IMR-90 (cell line): ENCODE data around the gene RNF212. TPM values are rescaled to one million over a fixed set of nuclear protein-coding genes. Genes with fewer than 3 reads are reported as not detected.

Experiments
- ATAC-seq: fragments of 200-7000 bp; cut with Tn5 transposase; 2 replicates; pipeline ENCODE4 v1.9.1; 2020; ENCODE audit warnings: low read depth, mild to moderate bottlenecking, moderate library complexity
- BruUV-seq: library from RNA; stranded (reverse); fragments of 400-500 nt; replicated peaks from 2 replicates; lab custom pipeline; 2021; lab: Mats Ljungman, UMichigan
- CTCF ChIA-PET: fragments of 300-600 bp; formaldehyde crosslinking; extraction: SDS; loops from one replicate; lab custom pipeline; 2021; ENCODE audit warnings: antibody characterized with exemption; lab: Yijun Ruan, JAX
- POLR2A ChIA-PET: fragments of 300-600 bp; sonication (Branson Sonifier 250); formaldehyde crosslinking; loops from one replicate; lab custom pipeline; 2022; ENCODE audit warnings: antibody characterized with exemption; ENCODE audit not compliant: unreplicated experiment; lab: Charles Lee
- DNase-seq: peaks from one replicate; pipeline ENCODE4 v3.0.0; 2013
- H2AFZ ChIP-seq: replicated peaks from 2 replicates; pipeline ENCODE3; 2013; ENCODE audit warnings: low read length, mild to moderate bottlenecking; ENCODE audit not compliant: poor library complexity
- H2AK5ac ChIP-seq: 2 replicates; pipeline ENCODE4 v1.6.1; 2013; ENCODE audit warnings: low read depth, low read length, inconsistent platforms
- H2AK9ac ChIP-seq: replicated peaks from 2 replicates; pipeline ENCODE3; 2013; ENCODE audit warnings: mild to moderate bottlenecking, low read depth, low read length, moderate library complexity; ENCODE audit not compliant: poor library complexity
- H2BK120ac ChIP-seq: 2 replicates; pipeline ENCODE4 v1.6.1; 2013; ENCODE audit warnings: low read depth, low read length, inconsistent platforms
- H2BK15ac ChIP-seq: 3 replicates; pipeline ENCODE4 v1.6.1; 2013; ENCODE audit warnings: low read depth, low read length, inconsistent platforms
- H2BK20ac ChIP-seq: 2 replicates; pipeline ENCODE4 v1.6.1; 2013; ENCODE audit warnings: low read depth, mild to moderate bottlenecking, inconsistent platforms, low read length, moderate library complexity
- H2BK5ac ChIP-seq: 2 replicates; pipeline ENCODE4 v1.6.1; 2013; ENCODE audit warnings: mild to moderate bottlenecking, low read depth, low read length, inconsistent platforms; ENCODE audit not compliant: poor library complexity, severe bottlenecking
- H3K14ac ChIP-seq: replicated peaks from 2 replicates; pipeline ENCODE4 v1.6.1; 2013; ENCODE audit warnings: low read depth, low read length, inconsistent platforms
- H3K18ac ChIP-seq: 2 replicates; pipeline ENCODE4 v1.6.1; 2013; ENCODE audit warnings: low read depth, low read length, control low read depth
- H3K23ac ChIP-seq: 2 replicates; pipeline ENCODE4 v1.6.1; 2013; ENCODE audit warnings: low read depth, low read length, inconsistent platforms
- H3K27ac ChIP-seq: 2 replicates; pipeline ENCODE4 v1.5.1; 2013; ENCODE audit warnings: mild to moderate bottlenecking, control low read depth, low read length; ENCODE audit not compliant: insufficient read depth
- H3K27me3 ChIP-seq: 2 replicates; pipeline ENCODE4 v1.6.1; 2013; ENCODE audit warnings: low read length; ENCODE audit not compliant: control insufficient read depth, insufficient read depth
- H3K36me3 ChIP-seq: 2 replicates; pipeline ENCODE4 v1.6.1; 2013; ENCODE audit warnings: low read length, mixed read lengths; ENCODE audit not compliant: control insufficient read depth, insufficient read depth
- H3K4ac ChIP-seq: 2 replicates; pipeline ENCODE4 v1.6.1; 2013; ENCODE audit warnings: low read depth, low read length, inconsistent platforms
- H3K4me1 ChIP-seq: 2 replicates; pipeline ENCODE4 v1.6.1; 2013; ENCODE audit warnings: low read length, mixed read lengths; ENCODE audit not compliant: control insufficient read depth, insufficient read depth
- H3K4me2 ChIP-seq: 2 replicates; pipeline ENCODE4 v1.6.1; 2013; ENCODE audit warnings: low read depth, mild to moderate bottlenecking, control low read depth, low read length, moderate library complexity
- H3K4me3 ChIP-seq: 2 replicates; pipeline ENCODE4 v1.5.1; 2013; ENCODE audit warnings: low read depth, mild to moderate bottlenecking, control low read depth, low read length, moderate library complexity; ENCODE audit not compliant: insufficient read depth
- H3K56ac ChIP-seq: 2 replicates; pipeline ENCODE4 v1.6.1; 2013; ENCODE audit warnings: low read length, inconsistent platforms; ENCODE audit not compliant: insufficient read depth; ENCODE audit errors: extremely low read depth
- H3K79me1 ChIP-seq, 2 experiments: 2 replicates each; pipeline ENCODE4 v1.6.1; 2013; ENCODE audit warnings: low read length in 2 of 2, inconsistent platforms in 1 of 2, low read depth in 1 of 2
- H3K9ac ChIP-seq: 2 replicates; pipeline ENCODE4 v1.6.1; 2013; ENCODE audit warnings: low read depth, low read length, control low read depth
- H3K9me1 ChIP-seq: 2 replicates; pipeline ENCODE4 v1.6.1; 2013; ENCODE audit warnings: low read length, inconsistent platforms; ENCODE audit not compliant: insufficient read depth
- H3K9me3 ChIP-seq: 2 replicates; pipeline ENCODE4 v1.6.1; 2013; ENCODE audit warnings: low read length; ENCODE audit not compliant: control insufficient read depth, insufficient read depth
- H4K20me1 ChIP-seq: 2 replicates; pipeline ENCODE4 v1.6.1; 2013; ENCODE audit warnings: low read length, inconsistent platforms; ENCODE audit not compliant: insufficient read depth
- H4K5ac ChIP-seq: 2 replicates; pipeline ENCODE4 v1.6.1; 2013; ENCODE audit warnings: mild to moderate bottlenecking, low read depth, low read length, control low read depth
- H4K8ac ChIP-seq, 2 experiments: 2 replicates each; pipeline ENCODE4 v1.6.1; 2013; ENCODE audit warnings: low read depth in 2 of 2, low read length in 2 of 2, control low read depth in 1 of 2, inconsistent platforms in 1 of 2
- H4K91ac ChIP-seq: 2 replicates; pipeline ENCODE4 v1.6.1; 2013; ENCODE audit warnings: low read depth, low read length, inconsistent platforms; ENCODE audit not compliant: insufficient read depth
- BHLHE40 ChIP-seq: fragments of 150-350 bp; IDR thresholded peaks from 2 replicates; pipeline ENCODE4 v1.6.1; 2016; ENCODE audit warnings: mild to moderate bottlenecking, low read depth, low read length
- CHD1 ChIP-seq: IDR thresholded peaks from 2 replicates; pipeline ENCODE4 v1.6.1; 2012; ENCODE audit warnings: low read depth, low read length, improper control_type of control experiment
- MAFK ChIP-seq: IDR thresholded peaks from 2 replicates; pipeline ENCODE4 v1.6.1; 2012; ENCODE audit warnings: low read depth, low read length, improper control_type of control experiment
- MAZ ChIP-seq: IDR thresholded peaks from 2 replicates; pipeline ENCODE4 v1.6.1; 2012; ENCODE audit warnings: low read depth, mild to moderate bottlenecking, low read length, improper control_type of control experiment, moderate library complexity, borderline replicate concordance
- MXI1 ChIP-seq: IDR thresholded peaks from 2 replicates; pipeline ENCODE4 v1.6.1; 2012; ENCODE audit warnings: low read depth, mild to moderate bottlenecking, low read length, moderate library complexity, borderline replicate concordance
- RAD21 ChIP-seq: IDR thresholded peaks from 2 replicates; pipeline ENCODE4 v1.6.1; 2012; ENCODE audit warnings: low read length, improper control_type of control experiment
- SMC3 ChIP-seq: fragments of 150-350 bp; IDR thresholded peaks from 2 replicates; pipeline ENCODE4 v1.6.1; 2016; ENCODE audit warnings: low read depth, mild to moderate bottlenecking, antibody characterized with exemption, low read length, moderate library complexity
- WGBS, 2 experiments: methylation state at CpG; one replicate each; pipeline versions ENCODE4 v1.1.5 to v1.1.7; 2013; ENCODE audit warnings: missing lambda C conversion rate in 2 of 2; ENCODE audit not compliant: insufficient read length in 1 of 2; ENCODE audit errors: extremely low coverage in 2 of 2; 5-methylcytosine and 5-hydroxymethylcytosine counted together
- dilution Hi-C: fragments of 300-500 bp; cut with HindIII; formaldehyde crosslinking; loops from one replicate; pipeline ENCODE4 v1.14.3; 2018; ENCODE audit warnings: low sequenced_read_pairs; ENCODE audit not compliant: unreplicated experiment
- in situ Hi-C: fragments of 300-500 bp; cut with MboI; formaldehyde crosslinking; loops from 3 replicates; pipeline ENCODE4 v1.14.3; 2019; ENCODE audit warnings: low sequenced_read_pairs, inconsistent platforms, mixed read lengths
- intact Hi-C: fragments of 100-400 bp; cut with micrococcal nuclease; formaldehyde crosslinking; loops from 2 replicates; pipeline ENCODE4 v1.10.0; 2022
- polyA plus RNA-seq, 3 experiments: library from polyadenylated mRNA; depleted of rRNA; stranded (reverse); fragments of >200 nt; gene quantifications; 2 replicates each; pipeline ENCODE4 v1.2.3, GENCODE V29; 2012; ENCODE audit warnings: low replicate concordance in 1 of 3
- total RNA-seq: library from RNA; depleted of rRNA; stranded (reverse); fragments of >200 nt; gene quantifications from 2 replicates; pipeline ENCODE4 v1.2.3, GENCODE V29; 2012
- TF ChIP-seq, protein P1 (sequence below): fragments of 150-350 bp; IDR thresholded peaks from 2 replicates; pipeline ENCODE4 v1.6.1; 2017; ENCODE audit warnings: mild to moderate bottlenecking, antibody characterized with exemption, low read length, low read depth

RNF212 gene
- total and polyA plus RNA-seq, 2 of the 4 experiments (the other 2 are of a cell fraction), result under 0.01 to 0.51 TPM

GRCh38 chr4:1116838-1117237 is 3.5 kb upstream of the RNF212 start:
- Histone ChIP-seq H2BK20ac (no peak overlapping the region), H3K27me3 (peaks cover 31% of the 10 kb centered on the region), H2AK9ac (no peak overlapping the region), H2BK5ac (no peak overlapping the region), H3K4ac (no peak overlapping the region), H3K4me1 (no peaks in the 10 kb centered on the region), H2AK5ac (no peak overlapping the region), H3K23ac (no peak overlapping the region), H3K9ac (no peak overlapping the region), H3K4me2 (no peak overlapping the region), H4K8ac (no peak overlapping the region), H2BK120ac (no peak overlapping the region), H3K18ac (no peak overlapping the region), H2BK15ac (no peak overlapping the region), H2AFZ (no peak overlapping the region), H3K9me3 (no peaks in the 10 kb centered on the region), H3K56ac (no peak overlapping the region), H3K9me1 (no peaks in the 10 kb centered on the region), H4K5ac (no peak overlapping the region), H3K27ac (no peak overlapping the region), H3K79me1 (no peaks in the 10 kb centered on the region), H4K20me1 (no peaks in the 10 kb centered on the region), H3K36me3 (no peaks in the 10 kb centered on the region), H3K4me3 (no peak overlapping the region), H3K14ac (no peak overlapping the region), H4K91ac (no peak overlapping the region)
- DNase-seq (no peak), ATAC-seq (no peak)
- ChIA-PET POLR2A (no interaction called here), CTCF (no interaction called here)
- in situ Hi-C loops, result no loop called here
- TF ChIP-seq MXI1 (no peak), SMC3 (no peak), MAZ (no peak), BHLHE40 (no peak), MAFK (no peak), RAD21 (no peak), CHD1 (no peak)
- TF ChIP-seq, protein P1, sequence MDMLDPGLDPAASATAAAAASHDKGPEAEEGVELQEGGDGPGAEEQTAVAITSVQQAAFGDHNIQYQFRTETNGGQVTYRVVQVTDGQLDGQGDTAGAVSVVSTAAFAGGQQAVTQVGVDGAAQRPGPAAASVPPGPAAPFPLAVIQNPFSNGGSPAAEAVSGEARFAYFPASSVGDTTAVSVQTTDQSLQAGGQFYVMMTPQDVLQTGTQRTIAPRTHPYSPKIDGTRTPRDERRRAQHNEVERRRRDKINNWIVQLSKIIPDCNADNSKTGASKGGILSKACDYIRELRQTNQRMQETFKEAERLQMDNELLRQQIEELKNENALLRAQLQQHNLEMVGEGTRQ, result no peak
- WGBS, 2 experiments, result no CpG with 5 or more reads among the region's 1 CpG
- intact Hi-C loops, result no loop called here
- dilution Hi-C loops, result no loop called here
- BruUV-seq, result no TSS peak
